Epidermal melanocyte (primary cell): ENCODE data around the gene TMEM91.

Source experiments
- DNase-seq: peaks from one replicate; pipeline ENCODE4 v3.0.0; 2011; ENCODE audit warnings: low spot score; ENCODE audit not compliant: insufficient read length

Gene TMEM91

DNA sequence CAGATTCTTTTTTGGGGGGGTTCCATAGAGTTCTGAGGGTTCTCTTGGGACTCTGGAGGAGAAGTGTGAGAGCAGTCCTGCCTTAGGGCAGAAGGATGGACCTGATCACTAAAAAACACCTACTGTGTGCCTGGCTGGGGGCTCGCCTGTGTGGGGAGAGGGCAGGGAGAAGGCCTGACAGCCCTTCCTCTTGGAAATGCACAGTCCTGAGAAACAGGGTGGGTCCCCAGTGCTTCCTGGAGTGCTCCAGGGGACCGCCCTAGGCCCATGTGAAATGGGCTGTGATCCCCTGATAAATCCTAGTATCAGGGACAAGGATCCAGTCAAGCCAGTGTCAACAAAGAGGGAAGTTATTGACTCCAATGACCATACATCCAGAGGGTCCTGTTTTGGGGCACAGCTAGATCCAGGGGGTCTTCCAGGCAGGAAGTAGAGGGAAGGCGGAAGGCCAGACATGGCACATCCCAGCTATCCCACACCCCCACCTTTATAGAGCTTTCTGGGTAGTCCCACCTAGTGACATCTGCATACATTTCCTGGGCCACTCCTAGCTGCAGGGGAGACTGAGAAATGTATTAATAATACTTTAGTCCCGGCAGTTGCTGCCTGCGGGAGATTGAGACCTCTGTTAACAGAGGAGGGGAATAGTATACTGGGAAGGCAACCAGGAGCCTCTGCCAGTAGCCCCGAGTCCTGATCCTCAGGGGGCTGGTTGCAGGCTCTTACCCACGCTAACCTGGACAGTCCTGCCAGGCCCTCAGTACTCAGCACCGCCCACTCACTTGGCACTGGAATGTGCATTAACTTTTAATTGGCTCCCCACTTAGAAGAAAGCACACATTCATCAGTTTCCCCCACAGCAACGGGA lies 35.0 kb downstream of the TMEM91 start:
- DNase-seq: peak; percentile 45

- DNase-seq: no peak
These were observed 35.6 kb downstream of the TMEM91 start for GRCh38 chr19:41411968-41412265.

GRCh38 chr19:41412953-41413352 lies 36.6 kb downstream of the TMEM91 start:
- no peak for DNase-seq

DNA sequence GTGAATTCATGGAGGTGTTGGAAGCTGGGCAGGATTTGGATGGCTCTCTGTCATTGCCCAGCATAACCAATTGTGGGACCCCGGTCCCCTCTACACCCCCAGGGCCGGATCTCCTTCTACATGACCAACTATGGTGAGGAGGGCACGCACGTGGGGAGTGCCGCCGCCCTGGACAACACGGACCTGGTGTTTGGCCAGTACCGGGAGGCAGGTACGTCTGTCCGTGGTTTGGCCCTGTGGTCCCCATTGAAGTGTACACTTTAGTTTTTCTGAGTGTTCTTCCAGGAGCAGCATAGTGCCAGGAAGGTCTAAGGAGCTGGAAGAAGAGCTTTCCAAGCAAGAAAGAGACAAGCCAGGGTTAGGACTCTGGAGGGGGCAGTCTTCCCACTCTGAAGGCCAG lies 37.6 kb downstream of the TMEM91 start:
- DNase-seq: no peak

DNA sequence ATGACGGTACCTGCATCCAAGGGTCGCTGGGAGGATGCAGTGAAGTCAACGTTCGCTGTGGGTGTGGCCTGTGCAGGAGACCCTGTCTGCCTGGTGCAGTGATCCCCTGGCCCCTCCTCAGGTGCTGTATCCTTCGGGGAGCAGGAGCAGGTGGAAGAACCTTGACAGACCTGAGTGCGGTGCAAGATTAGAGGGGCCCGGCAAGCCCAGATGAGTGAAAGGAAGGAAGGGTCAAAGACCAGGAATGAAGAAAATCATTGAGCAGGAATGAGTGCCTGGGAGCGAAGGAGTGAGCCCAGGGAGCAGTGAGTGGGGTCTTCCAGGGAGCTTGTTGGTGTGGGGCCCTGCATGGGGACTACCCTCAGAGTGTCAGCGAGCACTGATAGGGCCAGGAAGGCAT lies 38.1 kb downstream of the TMEM91 start:
- DNase-seq: no peak

DNA sequence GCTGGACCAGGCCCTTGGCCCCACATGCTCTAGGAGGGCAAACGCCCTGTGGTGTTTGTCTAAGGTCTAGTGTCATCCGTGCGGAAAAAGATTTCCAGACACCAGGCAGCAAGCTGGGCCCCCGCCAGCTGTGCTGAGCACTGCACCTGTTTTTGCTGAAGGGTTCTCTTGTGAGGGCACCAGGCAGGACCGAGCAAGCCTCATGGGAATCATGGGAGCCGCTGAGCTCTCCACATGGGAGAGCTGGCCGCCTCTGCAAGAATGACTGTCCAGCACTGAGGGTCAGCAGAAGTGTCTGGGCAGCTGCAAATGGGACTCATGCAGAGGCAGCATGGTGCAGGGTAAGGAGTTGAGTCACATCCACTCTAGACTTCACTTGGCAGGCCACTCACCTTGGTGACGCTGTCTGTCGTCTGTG lies 38.8 kb downstream of the TMEM91 start:
- no peak for DNase-seq

- DNase-seq: no peak
These were observed 39.9 kb downstream of the TMEM91 start for GRCh38 chr19:41416194-41416674.

DNA sequence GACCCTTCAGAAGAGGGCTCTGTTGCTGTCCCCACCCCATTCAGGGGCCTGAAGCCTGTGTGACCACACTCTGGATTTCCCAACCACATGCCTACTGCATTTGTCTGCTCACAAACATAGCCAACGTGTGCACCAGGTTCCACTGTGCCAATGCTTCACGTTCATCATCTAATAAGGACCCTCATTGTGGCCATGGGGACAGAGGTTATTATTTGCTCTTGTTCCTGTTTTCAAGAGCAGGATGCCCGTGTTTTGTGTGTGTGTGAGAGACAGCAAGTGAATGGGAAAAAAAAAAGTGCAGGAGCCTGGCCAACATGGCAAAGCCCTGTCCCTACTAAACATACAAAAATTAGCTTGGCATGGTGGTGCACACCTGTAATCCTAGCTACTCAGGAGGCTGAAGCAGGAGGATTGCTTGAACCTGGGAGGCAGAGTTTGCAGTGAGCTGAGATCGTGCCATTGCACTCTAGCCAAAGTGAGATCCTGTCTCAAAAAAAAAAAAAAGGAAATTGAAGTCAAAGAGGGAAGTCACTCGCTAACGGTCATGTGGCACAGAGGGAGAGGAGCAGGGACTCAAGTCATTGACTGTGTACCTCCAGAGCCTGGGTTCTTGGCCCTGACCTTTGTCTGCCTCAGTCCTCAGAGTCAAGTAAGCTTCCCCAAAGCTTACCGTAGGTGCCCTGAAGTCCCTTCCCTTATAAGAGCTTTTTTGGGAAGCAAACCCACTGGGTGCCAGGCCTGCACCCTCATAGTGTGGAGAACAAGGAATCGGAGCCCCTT lies 44.0 kb downstream of the TMEM91 start:
- DNase-seq: no peak

DNA sequence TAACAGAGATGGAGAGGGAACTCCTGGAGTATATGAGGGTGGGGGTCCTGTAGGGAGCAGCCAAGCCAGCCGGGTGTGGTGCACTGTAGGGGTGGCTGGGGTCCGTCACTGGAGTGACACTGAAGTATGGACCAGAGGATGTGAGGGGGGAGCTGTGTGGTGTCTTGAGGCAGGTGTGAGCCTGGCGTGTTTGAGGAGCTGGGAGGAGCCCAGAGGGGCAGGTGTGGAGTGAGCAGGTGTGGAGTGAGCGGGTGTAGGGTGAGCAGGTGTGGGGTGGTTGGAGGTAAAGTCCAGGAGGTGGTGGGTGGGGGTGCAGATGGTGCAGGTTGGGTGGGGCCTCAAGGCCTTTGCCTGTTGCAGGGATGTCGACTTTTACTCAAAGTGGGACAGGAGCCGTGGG lies 45.0 kb downstream of the TMEM91 start:
- no peak for DNase-seq

DNA sequence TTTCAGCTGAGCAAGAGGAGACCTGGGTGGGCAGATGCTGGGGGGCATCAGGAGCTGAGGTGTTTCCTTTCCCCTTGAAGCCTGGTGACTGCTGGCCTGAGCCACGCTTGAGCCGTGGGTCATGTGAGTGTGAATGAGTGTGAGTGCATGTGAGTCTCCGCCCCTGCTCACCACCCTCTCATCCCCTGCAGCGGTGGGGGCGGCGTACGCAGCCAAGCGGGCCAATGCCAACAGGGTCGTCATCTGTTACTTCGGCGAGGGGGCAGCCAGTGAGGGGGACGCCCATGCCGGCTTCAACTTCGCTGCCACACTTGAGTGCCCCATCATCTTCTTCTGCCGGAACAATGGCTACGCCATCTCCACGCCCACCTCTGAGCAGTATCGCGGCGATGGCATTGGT lies 45.6 kb downstream of the TMEM91 start:
- no peak for DNase-seq

GRCh38 chr19:41422456-41422855 lies 46.1 kb downstream of the TMEM91 start:
- DNase-seq: no peak

- no peak for DNase-seq
These were observed 46.6 kb downstream of the TMEM91 start for GRCh38 chr19:41422955-41423354.

DNA sequence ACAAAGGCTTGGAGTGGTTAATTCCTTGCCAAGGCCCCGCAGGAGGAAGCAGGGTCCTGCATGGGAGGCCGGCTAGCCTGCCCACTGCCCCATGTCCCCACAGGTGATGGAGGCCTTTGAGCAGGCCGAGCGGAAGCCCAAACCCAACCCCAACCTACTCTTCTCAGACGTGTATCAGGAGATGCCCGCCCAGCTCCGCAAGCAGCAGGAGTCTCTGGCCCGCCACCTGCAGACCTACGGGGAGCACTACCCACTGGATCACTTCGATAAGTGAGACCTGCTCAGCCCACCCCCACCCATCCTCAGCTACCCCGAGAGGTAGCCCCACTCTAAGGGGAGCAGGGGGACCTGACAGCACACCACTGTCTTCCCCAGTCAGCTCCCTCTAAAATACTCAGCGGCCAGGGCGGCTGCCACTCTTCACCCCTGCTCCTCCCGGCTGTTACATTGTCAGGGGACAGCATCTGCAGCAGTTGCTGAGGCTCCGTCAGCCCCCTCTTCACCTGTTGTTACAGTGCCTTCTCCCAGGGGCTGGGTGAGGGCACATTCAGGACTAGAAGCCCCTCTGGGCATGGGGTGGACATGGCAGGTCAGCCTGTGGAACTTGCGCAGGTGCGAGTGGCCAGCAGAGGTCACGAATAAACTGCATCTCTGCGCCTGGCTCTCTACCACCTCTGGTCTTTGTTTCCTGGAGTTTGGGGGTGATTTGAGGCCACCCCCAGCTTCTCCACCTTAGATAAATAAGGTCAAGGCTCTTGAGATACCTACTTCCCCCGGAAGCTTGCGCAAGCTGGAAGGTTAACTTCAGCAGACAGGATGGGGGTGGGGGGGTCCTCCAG lies 48.2 kb downstream of the TMEM91 start:
- DNase-seq: no peak

DNA sequence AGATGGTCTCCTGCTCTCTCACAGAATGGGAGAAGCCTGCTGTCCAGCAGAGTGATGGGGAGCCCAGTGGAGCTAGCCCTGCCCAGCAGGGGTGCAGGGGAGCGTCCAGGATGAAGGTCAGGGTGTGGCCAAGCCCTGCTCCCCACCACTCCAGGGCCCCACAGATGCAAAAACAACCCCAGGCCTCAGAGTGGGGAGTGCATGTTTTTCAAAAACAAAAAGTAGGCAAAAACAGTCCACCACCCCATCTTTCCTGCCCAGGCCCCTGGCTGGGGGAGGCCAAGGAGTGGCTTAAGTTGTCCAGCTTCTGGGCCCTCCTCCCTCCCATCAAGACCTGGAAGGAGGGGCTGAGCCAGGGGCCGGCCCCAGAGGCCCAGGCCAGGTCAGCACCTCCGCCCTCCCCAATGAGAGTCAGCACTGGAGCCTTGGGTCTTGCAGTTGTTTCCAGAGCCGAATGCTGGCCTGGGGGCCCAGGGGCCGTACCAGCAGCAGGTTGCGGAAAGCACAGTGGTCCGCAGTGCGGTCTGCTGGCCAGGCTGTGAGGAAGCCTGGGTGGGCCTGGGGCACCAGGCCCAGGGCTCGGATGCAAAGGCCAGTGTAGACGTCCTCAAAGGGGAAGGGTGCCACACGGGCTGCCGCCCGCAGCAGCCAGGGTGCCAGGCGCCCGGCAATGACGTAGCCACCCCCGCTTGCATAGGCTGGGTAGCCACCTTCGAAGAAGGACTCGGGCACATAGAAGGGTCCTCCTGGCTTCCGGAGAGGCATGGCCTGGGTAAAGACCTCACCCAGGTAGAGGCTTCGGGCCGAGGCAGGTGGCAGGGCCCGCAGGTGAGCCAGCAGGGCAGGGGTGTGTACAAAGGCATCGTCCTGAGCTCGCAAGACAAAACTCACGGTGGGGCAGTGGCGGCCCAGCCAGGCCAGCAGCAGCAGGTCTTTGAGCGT lies 49.1 kb downstream of the TMEM91 start:
- DNase-seq: no peak

- no peak for DNase-seq
These were observed 49.9 kb downstream of the TMEM91 start for GRCh38 chr19:41426116-41426841.

GRCh38 chr19:41426952-41427646 lies 50.8 kb downstream of the TMEM91 start, which contains the start of gene B3GNT8:
TSS of gene B3GNT8 (minus strand) at chr19:41427374. CDS start at chr19:41426778, 596 bp downstream.
- peak; percentile 77 for DNase-seq

DNA sequence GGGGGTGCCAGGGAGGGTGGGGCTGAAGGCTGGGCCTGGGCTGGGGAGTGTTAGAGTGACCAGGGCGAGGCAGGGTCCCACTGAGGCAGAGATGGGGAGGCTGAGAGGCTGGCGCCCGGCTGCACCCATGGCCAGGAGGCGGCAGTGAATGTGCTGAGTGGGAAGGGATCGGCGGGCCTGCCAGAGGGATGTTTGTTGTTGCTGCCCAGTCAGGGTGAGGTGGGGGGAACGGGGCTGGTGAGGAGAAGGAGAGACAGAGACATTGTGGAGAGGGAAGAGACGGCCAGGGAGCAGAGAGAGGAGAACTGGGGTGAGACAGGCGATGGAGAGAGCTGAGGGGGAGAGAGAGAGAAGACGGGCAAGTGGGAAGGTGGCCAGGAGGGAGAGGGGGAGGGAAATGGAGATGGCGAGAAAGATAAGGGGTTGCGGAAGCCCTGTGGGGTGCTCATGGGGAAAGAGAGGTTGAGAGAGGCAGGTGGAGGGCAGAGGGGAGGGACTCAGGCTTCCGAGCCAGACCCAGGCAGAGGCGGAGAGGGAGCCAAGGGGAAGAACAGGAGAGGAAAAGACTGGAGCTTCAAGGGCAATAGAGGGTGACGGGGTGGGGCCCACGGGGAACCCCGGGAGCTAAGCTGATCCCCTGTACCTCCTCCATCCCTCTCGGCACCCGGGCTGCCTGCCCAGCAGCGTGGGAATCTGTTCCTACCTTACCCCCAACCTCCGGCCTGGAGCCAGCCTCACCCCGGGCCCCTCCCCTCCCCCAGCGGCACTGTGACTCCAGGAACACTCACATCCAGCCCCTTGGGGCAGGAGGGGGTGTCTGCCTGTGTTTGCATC lies 51.5 kb downstream of the TMEM91 start:
- no peak for DNase-seq

DNA sequence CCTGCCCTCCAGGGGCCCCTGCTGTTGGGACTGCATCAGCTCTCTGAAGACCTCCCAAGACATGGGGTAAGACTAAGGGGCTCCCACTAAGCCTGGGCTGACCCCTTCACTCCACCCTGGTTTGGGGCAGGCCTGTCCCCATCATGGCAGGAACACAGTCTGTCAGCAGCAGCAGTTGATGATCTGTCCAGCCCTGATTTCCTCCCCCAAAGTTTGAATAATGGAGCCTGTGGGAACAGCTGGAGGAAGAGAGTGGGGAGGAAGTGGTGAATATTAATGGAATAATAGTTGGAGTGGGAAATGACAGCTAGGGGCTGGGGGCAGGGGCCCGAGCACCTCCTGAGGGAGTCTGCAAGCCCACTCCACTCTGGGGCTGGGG lies 52.1 kb downstream of the TMEM91 start:
- no peak for DNase-seq
